Esophagus muscularis mucosa (tissue), 4 donors: ENCODE data around the gene FGF12. TPM values are rescaled to one million over a fixed set of nuclear protein-coding genes. Genes with fewer than 3 reads are reported as not detected.

Experiments
- DNase-seq: peaks from one replicate; pipeline ENCODE4 v3.0.0-alpha.2; 2017; ENCODE audit errors: extremely low spot score
- H3K27ac ChIP-seq, 4 donors: fragments of 200-600 bp; sonication (generic); replicated peaks in 1 of 4; 1 replicate in 3 of 4; 2 replicates in 1 of 4; pipeline ENCODE4 v1.5.1; 2016 to 2019; ENCODE audit warnings: mild to moderate bottlenecking in 1 of 4
- H3K27me3 ChIP-seq, 4 donors: fragments of 200-600 bp; sonication (generic); one replicate each; pipeline versions ENCODE4 v1.5.1 to v1.6.0; 2016 to 2019
- H3K36me3 ChIP-seq, 4 donors: fragments of 200-600 bp; sonication (generic); one replicate each; pipeline ENCODE4 v1.5.1; 2016 to 2019
- H3K4me1 ChIP-seq, 4 donors: fragments of 200-600 bp; sonication (generic); one replicate each; pipeline ENCODE4 v1.5.1; 2016 to 2019
- H3K4me3 ChIP-seq, 4 donors: fragments of 200-600 bp; sonication (generic); 1 replicate in 2 of 4; 2 replicates in 2 of 4; pipeline ENCODE4 v1.5.1; 2016 to 2019; ENCODE audit warnings: mild to moderate bottlenecking in 4 of 4, moderate library complexity in 1 of 4
- H3K9me3 ChIP-seq, 4 donors: fragments of 200-600 bp; sonication (generic); 1 replicate in 3 of 4; 2 replicates in 1 of 4; pipeline ENCODE4 v1.5.1; 2016 to 2019
- EP300 ChIP-seq: sonication (generic); formaldehyde crosslinking; IDR thresholded peaks from one replicate; pipeline ENCODE4 v1.6.1; 2017; ENCODE audit warnings: antibody characterized with exemption
- POLR2A ChIP-seq: fragments of 450-650 bp; IDR thresholded peaks from one replicate; pipeline ENCODE4 v1.6.1; 2017; ENCODE audit warnings: antibody characterized with exemption, moderate library complexity, mild to moderate bottlenecking, low read depth
- POLR2AphosphoS5 ChIP-seq, 2 donors: sonication (generic); formaldehyde crosslinking; IDR thresholded peaks; one replicate each; pipeline ENCODE4 v1.6.1; 2017; ENCODE audit warnings: antibody characterized with exemption in 2 of 2
- WGBS: methylation state at CpG from one replicate; pipeline ENCODE4 v1.1.5; 2018; 5-methylcytosine and 5-hydroxymethylcytosine counted together
- intact Hi-C: fragments of 100-400 bp; cut with DNase I; formaldehyde crosslinking; loops from one replicate; pipeline ENCODE4 v1.15.1; 2023
- total RNA-seq, 4 donors: library from RNA; depleted of rRNA; stranded (reverse); fragments of >200 nt; gene quantifications; one replicate each; pipeline versions ENCODE4 v1.1.0 to v1.2.1, GENCODE V29; 2016
- TF ChIP-seq, protein P1 (sequence below), 3 experiments: fragments of 200-600 bp in 2 of 3; fragments of 450-650 bp in 1 of 3; sonication (generic) in 2 of 3; IDR thresholded peaks; one replicate each; pipeline ENCODE4 v1.5.1; 2017 to 2019; ENCODE audit warnings: antibody characterized with exemption in 3 of 3, mild to moderate bottlenecking in 2 of 3, moderate library complexity in 1 of 3

FGF12 gene
- total RNA-seq, 4 donors from 2014 or later, result 4.6 to 19.5 (median 10.2) TPM

- Histone ChIP-seq H3K4me1 (no peaks in the 10 kb centered on the region), H3K9me3 (no peaks in the 10 kb centered on the region), H3K27ac (no peak overlapping the region), H3K27me3 (no peaks in the 10 kb centered on the region), H3K4me3 (no peak overlapping the region), H3K36me3 (no peaks in the 10 kb centered on the region)
- intact Hi-C loops, result no loop called here
- no peak for TF ChIP-seq POLR2A
- no peak for TF ChIP-seq EP300
- TF ChIP-seq, protein P1, sequence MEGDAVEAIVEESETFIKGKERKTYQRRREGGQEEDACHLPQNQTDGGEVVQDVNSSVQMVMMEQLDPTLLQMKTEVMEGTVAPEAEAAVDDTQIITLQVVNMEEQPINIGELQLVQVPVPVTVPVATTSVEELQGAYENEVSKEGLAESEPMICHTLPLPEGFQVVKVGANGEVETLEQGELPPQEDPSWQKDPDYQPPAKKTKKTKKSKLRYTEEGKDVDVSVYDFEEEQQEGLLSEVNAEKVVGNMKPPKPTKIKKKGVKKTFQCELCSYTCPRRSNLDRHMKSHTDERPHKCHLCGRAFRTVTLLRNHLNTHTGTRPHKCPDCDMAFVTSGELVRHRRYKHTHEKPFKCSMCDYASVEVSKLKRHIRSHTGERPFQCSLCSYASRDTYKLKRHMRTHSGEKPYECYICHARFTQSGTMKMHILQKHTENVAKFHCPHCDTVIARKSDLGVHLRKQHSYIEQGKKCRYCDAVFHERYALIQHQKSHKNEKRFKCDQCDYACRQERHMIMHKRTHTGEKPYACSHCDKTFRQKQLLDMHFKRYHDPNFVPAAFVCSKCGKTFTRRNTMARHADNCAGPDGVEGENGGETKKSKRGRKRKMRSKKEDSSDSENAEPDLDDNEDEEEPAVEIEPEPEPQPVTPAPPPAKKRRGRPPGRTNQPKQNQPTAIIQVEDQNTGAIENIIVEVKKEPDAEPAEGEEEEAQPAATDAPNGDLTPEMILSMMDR (IDR thresholded peaks at IDR 0.05), result no peak
- TF ChIP-seq POLR2AphosphoS5 (IDR thresholded peaks at IDR 0.05), result no peak
- DNase-seq, result no peak
Measured at GRCh38 chr3:192194085-192194484, 533.3 kb downstream of the FGF12 start.

DNA sequence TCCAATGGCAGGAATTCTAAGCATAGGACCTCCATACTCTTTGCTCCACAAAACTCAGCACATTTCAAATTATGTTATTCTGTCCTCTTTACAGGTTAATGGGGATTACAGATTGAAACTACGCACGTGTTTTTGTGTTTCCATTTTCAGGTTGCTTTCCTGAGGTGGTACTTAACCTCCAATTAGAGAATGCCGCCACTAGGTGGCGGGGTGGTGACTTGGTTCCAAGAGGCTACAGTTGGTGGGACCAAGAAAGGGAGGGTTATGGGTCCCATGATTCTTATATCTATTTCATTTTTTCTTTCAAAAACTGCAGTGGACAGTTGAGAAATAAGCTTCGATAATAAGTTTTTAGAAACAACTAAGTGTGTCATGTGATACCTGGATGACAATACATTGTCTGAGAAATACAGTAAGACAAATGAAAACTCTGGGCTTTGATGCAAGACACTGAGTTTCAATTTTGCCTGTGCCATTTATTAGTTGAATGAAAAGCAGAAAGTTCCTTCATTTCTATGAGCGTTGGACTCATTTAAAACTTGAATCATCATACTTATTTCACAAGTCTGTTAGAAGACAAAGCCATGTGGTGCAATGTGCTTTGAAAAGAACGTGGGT is 539.0 kb downstream of the FGF12 start:
- H3K27me3 ChIP-seq, result no peaks in the 10 kb centered on the region
- no peaks in the 10 kb centered on the region for H3K36me3 ChIP-seq
- intact Hi-C loops, result loop anchor here (5.0 kb wide), 2 partner anchors 234 to 254 kb away; no protein-coding TSS in a partner anchor
- 46% methylated on average over 7 of the region's 7 CpGs for WGBS
- H3K27ac ChIP-seq, result no peak overlapping the region
- no peak overlapping the region for H3K4me3 ChIP-seq
- no peaks in the 10 kb centered on the region for H3K9me3 ChIP-seq
- peaks cover 0 to 3% (median 0%) of the 10 kb centered on the region in 4 donors for H3K4me1 ChIP-seq
- no peak for DNase-seq
- TF ChIP-seq, protein P1 (IDR thresholded peaks at IDR 0.05), result peak; percentile 56 to 68 (median 58)
- TF ChIP-seq EP300 (no peak), POLR2A (no peak), POLR2AphosphoS5 (IDR thresholded peaks at IDR 0.05) (no peak)

- no peak for TF ChIP-seq POLR2AphosphoS5 (IDR thresholded peaks at IDR 0.05)
- TF ChIP-seq EP300, result no peak
- TF ChIP-seq, protein P1 (IDR thresholded peaks at IDR 0.05), result no peak
- TF ChIP-seq POLR2A, result no peak
- Histone ChIP-seq H3K4me1 (peaks cover 0 to 3% (median 0%) of the 10 kb centered on the region in 4 donors), H3K27me3 (no peaks in the 10 kb centered on the region), H3K27ac (no peak overlapping the region), H3K4me3 (no peak overlapping the region), H3K9me3 (no peaks in the 10 kb centered on the region), H3K36me3 (no peaks in the 10 kb centered on the region)
- WGBS, result 54% methylated on average over 4 of the region's 4 CpGs
- no peak for DNase-seq
- intact Hi-C loops, result loop anchor here (5.0 kb wide), 2 partner anchors 235 to 255 kb away; no protein-coding TSS in a partner anchor
Measured at GRCh38 chr3:192187485-192188051, 539.8 kb downstream of the FGF12 start.

GRCh38 chr3:192186498-192186897 is 540.8 kb downstream of the FGF12 start:
- intact Hi-C loops, result loop anchor here (5.0 kb wide), 2 partner anchors 236 to 256 kb away; no protein-coding TSS in a partner anchor
- Histone ChIP-seq H3K4me3 (no peak overlapping the region), H3K4me1 (peaks cover 0 to 3% (median 0%) of the 10 kb centered on the region in 4 donors), H3K27me3 (no peaks in the 10 kb centered on the region), H3K36me3 (no peaks in the 10 kb centered on the region), H3K9me3 (no peaks in the 10 kb centered on the region), H3K27ac (no peak overlapping the region)
- 72% methylated on average over 3 of the region's 3 CpGs for WGBS
- no peak for DNase-seq
- TF ChIP-seq EP300, result no peak
- TF ChIP-seq POLR2AphosphoS5 (IDR thresholded peaks at IDR 0.05), result no peak
- TF ChIP-seq, protein P1 (IDR thresholded peaks at IDR 0.05), result no peak
- no peak for TF ChIP-seq POLR2A
